ENCODE data around the gene SNX30. TPM values are rescaled to one million over a fixed set of nuclear protein-coding genes. Genes with fewer than 3 reads are reported as not detected.
A peak's percentile ranks its signal among the peaks of the same experiment; 100 is the strongest.

SNX30 gene
- total and polyA plus RNA-seq, 12 donors, result 0.88 to 7.2 (median 3.8) TPM

- Histone ChIP-seq H3K4me1 (peaks cover 0 to 35% (median 0%) of the 10 kb centered on the region in 9 donors), H3K27me3 (no peaks in the 10 kb centered on the region), H3K4me3 (no peak overlapping the region), H3K27ac (no peak overlapping the region), H3K36me3 (peaks cover 0 to 38% (median 0%) of the 10 kb centered on the region in 9 donors), H3K9me3 (no peaks in the 10 kb centered on the region)
- DNase-seq, result no peak
- TF ChIP-seq CTCF (IDR thresholded peaks at IDR 0.05), result no peak
- no peak for ATAC-seq
- intact Hi-C loops (cut with DNase I), result no loop called here
- WGBS, 2 donors, result 91 to 95% methylated on average over 6 of the region's 6 CpGs
Observed at GRCh38 chr9:112850840-112851239, 100.3 kb downstream of the SNX30 start.

- peaks cover 0 to 27% (median 0%) of the 10 kb centered on the region in 9 donors for H3K4me1 ChIP-seq
- H3K9me3 ChIP-seq, result no peaks in the 10 kb centered on the region
- H3K36me3 ChIP-seq, result peaks cover 0 to 38% (median 0%) of the 10 kb centered on the region in 9 donors
- no peak for TF ChIP-seq CTCF (IDR thresholded peaks at IDR 0.05)
- no peak for DNase-seq
- intact Hi-C loops (cut with DNase I), result no loop called here
- no peak overlapping the region for H3K4me3 ChIP-seq
- WGBS, 2 donors, result 64 to 72% methylated on average over 13 of the region's 13 CpGs
- no peaks in the 10 kb centered on the region for H3K27me3 ChIP-seq
- no peak overlapping the region for H3K27ac ChIP-seq
- ATAC-seq, result no peak
Observed at GRCh38 chr9:112852741-112853504, 102.4 kb downstream of the SNX30 start.

- intact Hi-C loops (cut with DNase I), result no loop called here
- H3K27ac ChIP-seq, result no peak overlapping the region
- DNase-seq (no peak), ATAC-seq (no peak)
- H3K4me1 ChIP-seq, result peaks cover 0 to 30% (median 0%) of the 10 kb centered on the region in 9 donors
- H3K36me3 ChIP-seq, result peaks cover 0 to 38% (median 0%) of the 10 kb centered on the region in 9 donors
- H3K27me3 ChIP-seq, result no peaks in the 10 kb centered on the region
- H3K9me3 ChIP-seq, result no peaks in the 10 kb centered on the region
- 86 to 87% methylated on average over 13 of the region's 13 CpGs for WGBS, 2 donors
- TF ChIP-seq CTCF (IDR thresholded peaks at IDR 0.05), result no peak
- H3K4me3 ChIP-seq, result no peak overlapping the region
Observed at GRCh38 chr9:112853882-112854585, 103.5 kb downstream of the SNX30 start.

GRCh38 chr9:112854657-112855056 is 104.1 kb downstream of the SNX30 start:
- H3K4me1 ChIP-seq, result peaks cover 0 to 31% (median 0%) of the 10 kb centered on the region in 9 donors
- DNase-seq, result no peak
- no peak overlapping the region for H3K27ac ChIP-seq
- H3K9me3 ChIP-seq, result no peaks in the 10 kb centered on the region
- intact Hi-C loops (cut with DNase I), result no loop called here
- 90% methylated on average over 10 of the region's 10 CpGs for WGBS, 2 donors
- H3K27me3 ChIP-seq, result no peaks in the 10 kb centered on the region
- no peak overlapping the region for H3K4me3 ChIP-seq
- no peak for TF ChIP-seq CTCF (IDR thresholded peaks at IDR 0.05)
- ATAC-seq, result peak in 1 of 8 donors; percentile 19
- peaks cover 0 to 38% (median 0%) of the 10 kb centered on the region in 9 donors for H3K36me3 ChIP-seq

Data from heart right ventricle (tissue), 16 donors.